ENCODE results near the gene ELAVL3.

- no peak for TF ChIP-seq CTCF (IDR thresholded peaks at IDR 0.05 in 4 of 5, conservative IDR thresholded peaks at IDR 0.05 in 1 of 5)
- no peak for TF ChIP-seq POLR2A (IDR thresholded peaks at IDR 0.05)
These were observed 55.0 kb downstream of the ELAVL3 start for GRCh38 chr19:11425719-11426457.

Data from gastrocnemius medialis (tissue), 4 donors.